ENCODE data around the gene UGT3A2.
A peak's percentile ranks its signal among the peaks of the same experiment; 100 is the strongest.

The UGT3A2 gene, protein sequence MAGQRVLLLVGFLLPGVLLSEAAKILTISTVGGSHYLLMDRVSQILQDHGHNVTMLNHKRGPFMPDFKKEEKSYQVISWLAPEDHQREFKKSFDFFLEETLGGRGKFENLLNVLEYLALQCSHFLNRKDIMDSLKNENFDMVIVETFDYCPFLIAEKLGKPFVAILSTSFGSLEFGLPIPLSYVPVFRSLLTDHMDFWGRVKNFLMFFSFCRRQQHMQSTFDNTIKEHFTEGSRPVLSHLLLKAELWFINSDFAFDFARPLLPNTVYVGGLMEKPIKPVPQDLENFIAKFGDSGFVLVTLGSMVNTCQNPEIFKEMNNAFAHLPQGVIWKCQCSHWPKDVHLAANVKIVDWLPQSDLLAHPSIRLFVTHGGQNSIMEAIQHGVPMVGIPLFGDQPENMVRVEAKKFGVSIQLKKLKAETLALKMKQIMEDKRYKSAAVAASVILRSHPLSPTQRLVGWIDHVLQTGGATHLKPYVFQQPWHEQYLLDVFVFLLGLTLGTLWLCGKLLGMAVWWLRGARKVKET

DNA sequence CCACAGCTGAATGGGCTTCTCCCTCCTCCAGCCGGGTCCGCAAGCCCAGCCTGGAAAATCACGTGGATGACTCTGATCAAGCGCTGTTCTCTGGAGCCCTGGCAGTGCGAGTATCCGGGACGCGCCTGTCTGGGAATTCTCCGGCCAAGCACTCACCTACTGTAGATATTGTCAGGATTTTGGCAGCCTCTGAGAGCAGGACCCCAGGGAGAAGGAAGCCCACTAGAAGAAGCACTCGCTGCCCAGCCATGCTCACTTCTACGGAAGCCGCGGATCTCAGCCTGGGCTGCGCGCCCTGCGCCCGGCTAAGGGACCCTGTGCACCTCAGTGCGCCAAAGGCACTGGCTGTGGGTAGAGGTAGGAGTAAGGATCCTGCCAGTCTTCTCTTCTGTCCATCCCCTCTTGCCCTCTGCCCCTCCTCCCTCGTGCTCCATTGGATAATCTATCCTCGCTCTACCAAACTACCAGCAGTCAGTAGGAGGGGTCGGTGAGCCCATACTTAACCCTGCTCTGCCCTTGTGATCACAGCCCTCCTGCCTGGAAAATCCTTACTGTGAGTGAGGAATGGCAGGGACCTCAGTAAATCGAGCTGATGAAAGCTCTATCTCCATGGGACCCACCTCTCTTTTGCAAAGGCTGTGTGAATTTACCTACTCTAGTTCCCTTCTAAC, at the start of gene UGT3A2:
Gene UGT3A2, minus strand, starts transcription at position 343 of the 671 bp plus-strand sequence. Its CDS starts 93 bp downstream, at position 250.
- peak in 1 of 10 donors; percentile 76 for DNase-seq
- intact Hi-C loops (cut with DNase I) = no loop called here

DNA sequence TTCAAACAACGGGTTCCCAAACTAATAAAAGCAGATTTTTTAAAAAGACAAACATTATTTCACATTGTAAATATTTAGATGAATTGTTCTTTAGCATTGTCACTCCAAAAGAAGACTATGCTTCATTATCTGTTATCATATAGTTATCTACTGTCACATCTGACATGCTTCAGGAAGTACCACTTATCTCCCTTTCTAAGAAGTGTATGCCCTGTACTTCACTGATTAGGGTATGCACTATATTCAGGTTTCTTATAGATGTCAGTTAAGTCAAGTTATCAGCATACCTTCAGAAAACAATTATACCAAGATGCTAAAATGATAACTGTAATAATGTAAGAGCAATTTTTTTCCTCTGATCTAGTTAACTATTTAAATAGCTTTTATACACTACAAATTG, 44.6 kb upstream of the UGT3A2 start:
- intact Hi-C loops (cut with DNase I) = no loop called here
- no peak for DNase-seq

DNA sequence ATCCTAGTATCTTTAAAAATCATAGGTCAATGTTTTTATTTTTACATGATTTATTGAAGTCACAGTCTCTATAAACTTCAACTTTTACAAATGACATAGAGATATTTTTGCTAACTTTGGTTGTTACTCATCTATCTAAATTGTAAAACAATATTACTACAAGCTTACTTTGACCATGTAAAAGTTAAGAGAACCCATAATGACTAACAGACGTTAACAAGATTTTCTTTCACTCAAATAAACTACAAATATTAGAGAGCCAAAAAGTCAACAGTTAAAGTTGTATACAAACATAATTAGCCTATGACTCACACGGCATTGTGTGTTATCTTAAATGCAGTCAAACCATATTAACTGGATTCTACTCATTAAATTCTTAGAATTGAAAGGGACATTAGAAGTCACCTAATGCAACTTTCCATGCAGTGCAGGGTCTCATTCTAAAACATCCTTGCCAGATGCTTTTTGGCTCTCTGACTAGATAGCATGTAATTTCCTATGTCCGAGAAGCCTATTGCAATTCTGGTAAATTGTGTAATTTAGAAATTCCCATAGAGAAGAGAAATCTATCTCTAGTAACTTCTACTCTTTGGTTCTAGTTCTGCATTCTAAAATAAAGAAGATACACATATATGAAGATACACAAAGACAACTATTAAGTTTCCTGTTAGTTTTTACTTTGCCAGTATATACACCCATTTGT, 42.2 kb upstream of the UGT3A2 start:
- DNase-seq = no peak

DNA sequence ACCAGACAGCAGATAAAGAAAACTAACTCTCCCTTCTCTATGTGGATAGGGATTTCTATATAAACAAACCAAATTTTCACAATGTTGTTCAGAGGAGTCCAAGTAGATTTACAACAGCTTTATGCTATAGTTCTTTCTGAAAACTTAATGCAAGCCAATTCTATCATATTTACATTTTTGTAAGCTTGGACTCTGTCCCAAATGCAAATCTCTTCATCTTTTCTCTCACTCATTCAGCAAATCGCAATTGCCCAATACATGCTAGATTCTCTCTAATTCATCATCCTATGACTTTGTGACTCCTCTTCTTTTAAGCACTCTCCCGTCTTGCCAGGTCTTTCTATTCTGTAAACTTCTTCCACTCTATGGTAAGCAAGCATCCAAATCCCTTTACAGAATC, 39.1 kb upstream of the UGT3A2 start:
- no peak for DNase-seq
- intact Hi-C loops (cut with DNase I) = no loop called here

More for the DNA sequence above, 42.2 kb upstream of the UGT3A2 start:
- intact Hi-C loops (cut with DNase I) = no loop called here

DNA sequence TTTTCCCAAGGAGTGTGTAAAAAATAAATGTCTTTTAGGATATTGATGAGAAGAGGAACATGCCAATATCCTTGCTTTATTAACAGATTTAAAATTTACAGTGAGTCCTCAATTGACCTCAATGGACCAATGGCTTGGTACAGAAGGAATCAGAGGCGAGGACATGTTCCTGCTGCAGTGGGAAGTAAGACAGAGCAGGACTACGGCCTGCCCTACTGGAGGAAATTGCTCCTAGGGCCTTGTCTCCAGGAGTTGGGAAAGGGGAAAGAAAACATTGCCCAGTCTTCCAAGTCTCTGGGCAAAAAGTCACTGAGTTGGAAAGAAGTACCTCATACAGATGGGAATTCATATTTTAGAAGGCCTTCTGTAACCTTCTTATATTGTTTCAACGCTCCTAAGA, 33.1 kb upstream of the UGT3A2 start:
- DNase-seq = no peak
- intact Hi-C loops (cut with DNase I) = no loop called here

DNA sequence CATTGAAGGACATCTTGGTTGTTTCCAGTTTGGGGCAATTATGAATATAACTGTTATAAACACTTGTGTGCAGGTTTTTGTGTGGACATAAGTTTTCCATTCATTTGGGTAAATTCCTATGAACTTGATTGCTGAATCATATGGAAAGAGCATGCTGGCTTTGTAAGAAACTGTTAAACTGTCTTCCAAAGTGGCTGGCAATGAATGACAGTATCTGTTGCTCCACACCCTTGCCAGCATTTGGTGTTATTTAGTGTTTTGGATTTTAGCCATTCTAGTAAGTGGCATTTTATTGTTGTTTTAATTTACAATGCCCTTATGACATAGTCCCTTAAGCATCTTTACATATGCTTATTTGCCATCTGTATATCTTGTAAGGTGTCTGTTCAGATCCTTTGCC, 29.8 kb upstream of the UGT3A2 start:
- intact Hi-C loops (cut with DNase I) = no loop called here

DNA sequence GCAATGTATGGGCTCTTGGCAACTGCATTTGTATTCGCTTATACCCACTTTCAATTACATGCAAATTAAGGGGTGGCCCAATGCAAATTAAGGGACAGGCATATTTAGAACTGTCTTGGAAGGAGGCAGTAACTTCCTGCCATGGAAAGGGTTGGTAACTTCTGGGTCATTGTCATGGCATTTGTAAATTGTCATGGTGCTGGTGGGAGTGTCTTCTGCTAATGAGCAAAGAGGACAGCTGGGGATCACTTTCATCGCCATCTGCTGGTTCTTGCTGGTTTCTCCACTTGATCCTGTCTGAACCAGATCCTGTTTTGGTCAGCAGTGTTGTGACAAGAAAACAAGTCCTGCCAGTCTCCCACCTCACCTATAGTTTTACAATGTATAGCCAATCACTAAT, 23.3 kb upstream of the UGT3A2 start:
- no peak for DNase-seq
- intact Hi-C loops (cut with DNase I) = no loop called here

More for the DNA sequence above, 29.8 kb upstream of the UGT3A2 start:
- DNase-seq = no peak

DNA sequence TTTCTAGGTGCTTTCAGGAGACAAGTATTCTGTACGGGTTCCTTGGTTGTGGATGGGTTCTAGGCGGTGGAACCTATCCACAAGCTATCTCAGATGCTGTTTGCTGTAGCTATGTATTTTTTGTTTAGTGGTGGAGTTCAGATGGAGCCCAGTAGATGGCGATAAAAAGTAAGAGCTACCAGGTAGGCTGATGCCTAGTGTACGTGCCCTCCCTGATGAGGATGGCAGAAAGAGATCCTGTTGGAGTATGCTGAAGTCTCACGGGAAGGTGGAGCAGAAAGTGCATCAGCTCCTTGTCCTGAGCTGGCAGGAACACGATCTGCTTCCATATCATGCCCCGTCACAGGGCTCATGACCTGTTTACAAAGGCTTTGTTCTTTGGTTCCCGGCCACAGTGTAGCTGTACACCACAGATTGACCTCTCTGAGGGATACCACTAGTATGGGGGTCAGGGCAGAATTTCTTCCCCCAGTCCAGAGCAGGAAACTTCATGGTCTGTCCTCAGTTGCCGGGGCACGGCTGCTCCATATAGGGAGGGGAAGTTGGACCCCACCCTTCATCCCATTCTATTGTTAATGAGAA, 12.6 kb upstream of the UGT3A2 start:
- intact Hi-C loops (cut with DNase I) = loop anchor here (5.0 kb wide), 1 partner anchor 228 kb away; no protein-coding TSS in a partner anchor
- DNase-seq = no peak

DNA sequence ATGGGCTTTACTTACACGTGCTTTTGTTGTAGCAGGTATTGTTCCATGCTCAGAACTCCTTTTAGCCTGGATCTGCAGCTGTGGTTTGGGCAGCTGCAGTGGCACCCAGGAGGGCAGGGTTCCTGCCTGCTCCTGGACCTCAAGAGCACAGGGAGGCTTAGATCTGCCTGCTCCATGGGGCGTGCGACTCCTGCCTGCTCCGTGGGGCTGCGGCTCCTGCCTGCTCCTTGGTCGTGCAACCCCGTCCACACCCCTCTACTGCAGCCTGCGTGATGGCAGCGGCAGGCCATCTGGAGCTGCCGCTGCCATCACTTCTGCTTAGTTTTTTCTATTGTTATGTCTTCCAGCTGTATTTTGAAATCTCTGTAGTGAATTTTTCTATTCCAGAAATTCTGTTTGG, 11.7 kb upstream of the UGT3A2 start:
- DNase-seq = peak in 1 of 10 donors; percentile 69
- intact Hi-C loops (cut with DNase I) = loop anchor here (5.0 kb wide), 1 partner anchor 229 kb away; no protein-coding TSS in a partner anchor

DNA sequence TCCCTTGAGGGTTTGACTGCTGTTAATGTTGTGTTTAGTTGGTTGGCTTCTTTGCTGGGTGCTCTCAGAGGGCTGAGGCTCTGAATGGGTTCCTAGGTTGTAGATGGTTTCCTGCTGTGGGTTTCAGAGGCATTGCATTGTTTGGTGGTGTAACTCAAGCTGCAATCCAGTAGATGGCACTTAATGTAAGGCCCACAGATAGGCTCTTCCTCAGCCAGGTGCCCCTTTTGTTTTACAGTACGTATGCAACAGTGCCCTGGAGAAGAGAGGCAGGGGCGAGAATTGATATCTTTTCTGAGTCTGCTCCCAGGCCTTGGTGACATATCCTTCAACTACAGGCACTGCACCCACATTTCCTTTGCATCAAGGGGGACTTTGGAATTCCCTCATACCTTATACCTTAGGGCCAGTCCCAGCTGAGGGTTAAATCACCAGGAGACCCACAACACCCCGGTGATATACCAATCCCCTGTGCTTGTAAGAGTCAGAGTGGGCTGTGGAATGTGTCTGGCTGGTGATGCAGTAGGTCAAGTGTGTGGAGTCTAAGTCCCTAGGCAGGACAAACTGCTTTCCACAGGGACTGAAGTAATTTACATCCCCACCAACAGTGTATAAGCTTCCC, 7.0 kb upstream of the UGT3A2 start:
- intact Hi-C loops (cut with DNase I) = no loop called here
- no peak for DNase-seq

DNA sequence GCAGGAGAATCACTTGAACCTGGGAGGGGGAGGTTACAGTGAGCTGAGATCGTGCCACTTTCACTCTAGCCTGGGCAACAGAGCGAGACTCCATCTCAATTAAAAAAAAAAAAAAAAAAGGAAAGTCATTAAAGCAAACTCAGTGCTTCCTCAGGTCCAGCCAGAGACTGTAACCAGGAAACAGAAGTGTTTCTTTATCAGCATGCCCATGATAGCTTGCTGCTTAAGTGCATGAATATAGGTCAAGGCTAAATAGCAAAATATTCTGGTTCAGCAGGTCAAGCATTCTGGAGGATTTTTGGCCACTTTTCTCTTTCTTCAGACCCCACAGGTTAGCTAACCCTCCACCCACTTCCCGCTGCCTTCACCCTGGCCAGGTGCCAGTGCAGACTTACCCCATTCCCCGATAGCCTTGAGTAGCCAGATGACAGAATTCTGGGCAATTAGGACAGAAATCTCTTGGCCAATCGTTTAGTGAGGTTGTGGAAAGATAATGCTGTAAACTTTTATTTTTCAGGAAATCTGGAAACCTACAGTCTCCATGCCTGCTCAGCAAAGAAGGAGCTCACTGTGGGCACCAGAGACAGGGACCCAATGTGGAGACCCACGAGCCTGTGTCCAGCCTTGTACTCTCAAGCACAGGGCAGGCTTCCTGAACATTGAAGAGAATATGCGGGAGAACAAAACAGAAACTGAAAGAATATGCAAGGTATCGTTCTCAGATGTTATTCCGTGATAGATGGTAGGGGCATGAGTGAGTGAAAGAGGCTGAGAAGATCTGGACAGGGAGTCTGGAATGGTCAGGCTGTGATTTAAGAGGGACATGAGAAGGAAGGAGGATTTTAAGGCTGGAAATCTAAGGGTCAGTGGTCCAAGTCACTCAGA, 4.2 kb upstream of the UGT3A2 start:
- no peak for DNase-seq
- intact Hi-C loops (cut with DNase I) = no loop called here

DNA sequence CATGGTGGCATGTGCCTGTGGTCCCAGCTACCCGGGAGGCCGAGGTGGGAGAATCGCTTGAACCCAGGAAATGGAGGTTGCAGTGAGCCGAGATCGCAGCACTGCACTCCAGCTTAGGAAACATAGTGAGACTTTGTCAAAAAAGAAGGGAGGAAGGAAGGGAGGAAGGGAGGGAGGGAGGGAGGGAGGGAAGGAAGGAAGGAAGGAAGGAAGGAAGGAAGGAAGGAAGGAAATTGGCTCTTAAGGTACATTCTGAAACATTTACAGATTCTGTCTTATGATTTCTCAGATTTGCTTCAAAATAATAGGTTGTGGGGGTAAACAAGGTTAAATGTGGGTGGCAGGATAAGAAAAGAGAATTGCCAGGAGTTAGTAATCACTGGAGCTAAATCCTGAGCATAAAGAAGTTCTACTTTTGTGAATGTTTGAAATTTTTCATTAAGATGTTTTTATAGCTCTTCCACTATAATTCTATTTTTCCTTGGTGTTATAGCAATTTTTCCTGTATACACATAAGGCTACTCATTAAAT, 2.1 kb upstream of the UGT3A2 start:
- DNase-seq = no peak
- intact Hi-C loops (cut with DNase I) = no loop called here

DNA sequence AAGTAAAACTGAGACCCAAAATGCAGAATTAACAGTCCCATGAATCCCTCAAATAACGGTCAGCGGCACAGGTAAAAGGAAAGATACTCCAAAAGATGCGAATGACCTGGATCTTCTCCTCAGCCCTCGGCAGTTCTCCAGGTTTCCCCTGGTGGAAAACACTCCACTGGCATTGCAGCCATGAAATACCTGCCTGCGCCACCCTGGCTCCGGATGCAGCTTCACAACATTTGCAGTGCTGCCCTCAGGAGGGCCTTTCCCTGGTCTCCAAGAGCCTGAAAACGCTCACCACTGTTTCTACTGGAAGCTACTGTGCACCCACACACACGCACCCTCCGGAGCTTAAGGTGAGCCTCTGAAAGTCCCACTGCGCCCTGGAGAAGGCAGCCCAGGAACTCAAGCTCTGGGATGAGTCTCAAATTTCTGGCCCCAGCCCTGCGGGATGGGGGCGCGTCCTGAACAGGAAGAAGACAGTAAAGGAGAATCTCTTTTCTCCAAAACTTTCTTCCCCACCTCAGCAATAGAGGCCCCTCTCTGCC, 612 bp downstream of the UGT3A2 start:
- intact Hi-C loops (cut with DNase I) = no loop called here
- DNase-seq = no peak

DNA sequence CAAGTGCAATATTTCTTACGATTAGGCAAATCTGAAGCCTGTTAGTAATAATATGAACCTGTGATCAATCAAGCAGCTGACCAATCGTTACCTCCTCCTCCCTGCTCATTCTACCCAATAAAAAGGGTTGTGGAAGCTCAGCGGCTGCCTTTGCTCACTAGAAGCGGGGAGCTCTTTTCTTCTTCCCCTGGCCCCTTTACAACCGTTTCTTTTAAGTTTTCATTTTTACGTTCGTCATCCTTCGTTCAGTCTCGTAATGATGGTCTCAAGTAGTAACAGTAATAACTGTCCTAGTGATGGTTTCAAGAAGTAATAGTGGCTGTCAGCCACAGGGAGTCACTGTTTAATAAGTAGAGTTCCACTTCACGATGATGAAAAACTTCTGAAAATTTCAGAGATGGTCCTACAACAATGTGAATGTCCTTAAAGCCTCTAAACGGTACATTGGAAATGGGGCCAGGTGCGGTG, 6.2 kb downstream of the UGT3A2 start:
- intact Hi-C loops (cut with DNase I) = no loop called here
- DNase-seq = no peak

DNA sequence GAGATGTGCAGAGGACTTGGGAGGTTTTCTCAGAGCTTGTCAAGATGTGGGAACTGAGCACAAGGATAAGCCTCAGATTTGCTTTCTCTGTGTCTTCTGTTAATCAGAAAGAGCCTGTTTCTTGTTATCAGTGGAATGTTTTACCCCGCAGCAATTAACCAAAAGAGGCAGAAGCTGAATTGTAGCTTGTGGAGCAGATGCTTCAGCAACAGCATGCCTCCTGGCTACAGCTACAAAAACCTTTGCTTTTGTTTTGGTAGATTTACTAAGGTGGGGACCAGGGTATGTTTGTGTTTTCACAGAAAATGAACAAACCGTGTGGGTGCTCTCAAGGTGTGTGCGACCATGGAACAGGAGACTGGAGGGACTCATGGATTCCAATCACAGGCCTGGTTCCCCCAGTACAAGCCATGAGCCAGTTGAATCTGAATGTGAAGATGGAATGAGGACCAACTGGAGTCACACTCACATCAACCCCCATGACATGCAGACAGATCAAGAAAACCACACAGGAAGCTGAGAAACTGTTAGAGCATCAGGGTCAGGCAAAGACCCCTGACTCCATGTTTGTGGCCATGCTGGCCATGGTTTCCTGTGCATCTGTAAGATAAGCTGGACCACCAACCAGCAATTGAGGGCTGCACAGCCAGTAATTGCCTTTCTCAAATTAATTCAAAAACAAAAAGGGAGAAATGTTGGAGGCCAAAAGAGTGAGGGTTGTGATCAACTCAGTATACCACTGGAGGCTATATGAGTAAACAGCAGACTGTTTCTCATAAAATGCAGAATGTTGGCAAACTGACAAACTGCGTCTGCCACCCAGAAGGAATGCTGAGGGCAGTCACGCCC, 6.9 kb downstream of the UGT3A2 start:
- intact Hi-C loops (cut with DNase I) = no loop called here
- no peak for DNase-seq

DNA sequence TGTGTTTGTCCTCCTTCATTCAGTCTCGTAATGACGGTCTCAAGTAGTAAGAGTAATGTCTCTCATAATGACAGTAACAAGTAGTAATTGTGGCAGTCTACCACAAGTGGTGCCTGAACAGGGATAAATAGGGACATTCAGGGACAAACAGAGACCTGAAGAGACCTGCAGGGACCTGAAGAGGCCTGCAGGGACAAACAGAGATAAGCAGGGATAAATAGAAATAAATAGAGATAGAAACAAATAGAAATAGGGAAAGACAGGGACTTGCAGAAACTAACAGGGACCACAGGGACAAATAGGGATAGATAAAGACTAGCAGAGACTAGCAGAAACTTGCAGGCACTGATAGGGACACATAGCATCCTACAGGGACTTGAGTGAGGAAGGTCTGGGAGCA, 7.9 kb downstream of the UGT3A2 start:
- DNase-seq = no peak
- intact Hi-C loops (cut with DNase I) = no loop called here

DNA sequence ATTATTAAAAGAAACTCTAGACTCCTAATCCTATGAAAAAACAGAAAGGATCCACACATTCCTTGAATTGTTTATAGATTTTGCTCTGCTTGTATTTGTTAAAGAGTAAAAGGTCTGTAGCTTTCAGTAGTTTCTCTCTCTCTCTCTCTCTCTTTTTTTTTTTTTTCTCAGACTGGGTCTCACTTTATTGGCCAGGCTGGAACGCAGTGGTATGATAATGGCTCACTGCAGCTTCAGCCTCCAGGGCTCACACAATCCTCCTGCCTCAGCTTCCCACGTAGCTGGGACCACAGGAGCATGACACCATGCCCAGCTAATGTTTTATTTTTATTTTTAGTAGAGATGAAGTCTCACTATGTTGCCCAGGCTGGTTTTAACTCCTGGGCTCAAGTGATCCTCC, 9.3 kb downstream of the UGT3A2 start:
- DNase-seq = no peak
- intact Hi-C loops (cut with DNase I) = no loop called here

DNA sequence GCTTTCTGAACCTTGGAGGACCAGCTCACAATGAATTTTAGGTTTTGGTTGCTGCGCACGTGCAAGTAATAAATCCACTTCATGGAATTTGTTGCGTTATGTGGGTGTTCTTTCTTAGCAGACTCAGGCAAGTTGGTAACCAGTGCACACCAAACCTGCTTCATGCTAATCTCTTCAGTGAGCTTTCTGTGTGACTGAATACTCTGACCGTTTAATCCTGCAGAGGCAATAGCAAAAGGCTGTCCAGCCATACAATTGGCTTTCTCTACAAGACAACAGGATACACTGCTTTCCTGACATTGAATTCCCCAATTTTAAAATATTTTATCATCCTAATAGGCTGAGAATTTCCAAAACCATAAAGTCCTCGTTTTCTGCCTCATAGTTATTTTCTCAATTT, 10.3 kb downstream of the UGT3A2 start:
- intact Hi-C loops (cut with DNase I) = no loop called here
- DNase-seq = no peak

Measured in posterior cingulate gyrus (tissue), 11 donors.